HepG2 (cell line): Measurements from ENCODE around the gene MAOB.

Source experiments
- CHD2 ChIP-seq: IDR thresholded peaks from 2 replicates; pipeline ENCODE4 v1.6.1; 2011; ENCODE audit warnings: low read depth, low read length, improper control_type of control experiment
- EP300 ChIP-seq, 3 experiments: sonication (generic) in 1 of 3; formaldehyde crosslinking in 1 of 3; IDR thresholded peaks; 2 replicates each; pipeline versions ENCODE4 v1.5.1 to v1.6.1; 2011 to 2020; ENCODE audit warnings: low read depth in 2 of 3, low read length in 2 of 3, borderline replicate concordance in 1 of 3, improper control_type of control experiment in 1 of 3, mild to moderate bottlenecking in 1 of 3, missing genetic modification reagents in 1 of 3, moderate library complexity in 1 of 3
- EZH2 ChIP-seq: conservative IDR thresholded peaks from 2 replicates; pipeline ENCODE4 v1.6.1; 2012; ENCODE audit warnings: mild to moderate bottlenecking, low read depth, low read length, moderate library complexity
- HCFC1 ChIP-seq: fragments of 150-350 bp; IDR thresholded peaks from 2 replicates; pipeline ENCODE4 v1.6.1; 2014; ENCODE audit warnings: low read depth, low read length
- POLR2AphosphoS2 ChIP-seq: IDR thresholded peaks from 2 replicates; pipeline ENCODE4 v1.6.1; 2011; ENCODE audit warnings: low read depth, low read length, improper control_type of control experiment
- POLR2AphosphoS5 ChIP-seq: IDR thresholded peaks from 2 replicates; pipeline ENCODE4 v1.6.1; 2012; ENCODE audit warnings: low read depth, low read length
- ZNF235 ChIP-seq: sonication (generic); formaldehyde crosslinking; IDR thresholded peaks from 2 replicates; pipeline ENCODE4 v1.8.1; 2023; ENCODE audit warnings: mild to moderate bottlenecking, missing genetic modification reagents, borderline replicate concordance
- ZNF326 ChIP-seq: sonication (generic); formaldehyde crosslinking; IDR thresholded peaks from 2 replicates; pipeline ENCODE4 v1.4.0; 2020; ENCODE audit warnings: missing genetic modification reagents, borderline replicate concordance
- TF ChIP-seq, protein P1 (sequence below): sonication (generic); formaldehyde crosslinking; IDR thresholded peaks from 2 replicates; pipeline ENCODE4 v1.5.0; 2020; ENCODE audit warnings: mild to moderate bottlenecking, missing genetic modification reagents, moderate library complexity
- TF ChIP-seq, protein P2 (sequence below): sonication (generic); formaldehyde crosslinking; IDR thresholded peaks from 2 replicates; pipeline ENCODE4 v1.9.0; 2021; ENCODE audit warnings: missing genetic modification reagents, borderline replicate concordance
- TF ChIP-seq, protein P3 (sequence below): sonication (generic); formaldehyde crosslinking; IDR thresholded peaks from 2 replicates; pipeline ENCODE4 v1.8.1; 2023; ENCODE audit warnings: missing genetic modification reagents, mild to moderate bottlenecking, borderline replicate concordance

DNA sequence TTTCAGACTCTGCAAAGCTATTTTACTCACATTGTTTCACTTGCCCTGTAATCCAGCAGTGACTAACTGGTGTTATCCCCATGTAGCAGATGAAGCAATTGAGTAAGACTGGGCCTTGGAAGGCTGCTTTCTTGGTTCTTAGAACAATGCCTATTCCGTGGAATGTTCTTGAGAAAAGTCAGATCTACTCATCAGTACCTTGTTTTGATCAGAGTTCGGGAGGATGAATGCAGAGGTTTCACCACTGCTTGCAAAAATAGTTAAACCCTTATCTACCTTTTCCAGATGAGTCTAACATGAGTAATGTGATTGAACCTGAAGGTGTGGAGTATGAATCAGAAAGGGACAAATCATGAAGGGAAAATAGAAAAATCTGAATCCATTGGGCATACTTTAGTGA lies 1.8 kb downstream of the MAOB start:
- TF ChIP-seq HCFC1 (no peak), POLR2AphosphoS2 (no peak), EZH2 (no peak), ZNF326 (CRISPR knock-in tag) (no peak), POLR2AphosphoS5 (no peak), ZNF235 (CRISPR knock-in tag) (no peak), CHD2 (no peak), EP300 (IDR thresholded peaks at IDR 0.05; ENCODE audit: low read depth in 2 of 2, low read length in 2 of 2) (no peak), EP300 (CRISPR knock-in tag; IDR thresholded peaks at IDR 0.05; ENCODE audit: borderline replicate concordance) (no peak)
- TF ChIP-seq, protein P1, sequence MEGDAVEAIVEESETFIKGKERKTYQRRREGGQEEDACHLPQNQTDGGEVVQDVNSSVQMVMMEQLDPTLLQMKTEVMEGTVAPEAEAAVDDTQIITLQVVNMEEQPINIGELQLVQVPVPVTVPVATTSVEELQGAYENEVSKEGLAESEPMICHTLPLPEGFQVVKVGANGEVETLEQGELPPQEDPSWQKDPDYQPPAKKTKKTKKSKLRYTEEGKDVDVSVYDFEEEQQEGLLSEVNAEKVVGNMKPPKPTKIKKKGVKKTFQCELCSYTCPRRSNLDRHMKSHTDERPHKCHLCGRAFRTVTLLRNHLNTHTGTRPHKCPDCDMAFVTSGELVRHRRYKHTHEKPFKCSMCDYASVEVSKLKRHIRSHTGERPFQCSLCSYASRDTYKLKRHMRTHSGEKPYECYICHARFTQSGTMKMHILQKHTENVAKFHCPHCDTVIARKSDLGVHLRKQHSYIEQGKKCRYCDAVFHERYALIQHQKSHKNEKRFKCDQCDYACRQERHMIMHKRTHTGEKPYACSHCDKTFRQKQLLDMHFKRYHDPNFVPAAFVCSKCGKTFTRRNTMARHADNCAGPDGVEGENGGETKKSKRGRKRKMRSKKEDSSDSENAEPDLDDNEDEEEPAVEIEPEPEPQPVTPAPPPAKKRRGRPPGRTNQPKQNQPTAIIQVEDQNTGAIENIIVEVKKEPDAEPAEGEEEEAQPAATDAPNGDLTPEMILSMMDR (CRISPR knock-in tag): no peak
- TF ChIP-seq, protein P2, sequence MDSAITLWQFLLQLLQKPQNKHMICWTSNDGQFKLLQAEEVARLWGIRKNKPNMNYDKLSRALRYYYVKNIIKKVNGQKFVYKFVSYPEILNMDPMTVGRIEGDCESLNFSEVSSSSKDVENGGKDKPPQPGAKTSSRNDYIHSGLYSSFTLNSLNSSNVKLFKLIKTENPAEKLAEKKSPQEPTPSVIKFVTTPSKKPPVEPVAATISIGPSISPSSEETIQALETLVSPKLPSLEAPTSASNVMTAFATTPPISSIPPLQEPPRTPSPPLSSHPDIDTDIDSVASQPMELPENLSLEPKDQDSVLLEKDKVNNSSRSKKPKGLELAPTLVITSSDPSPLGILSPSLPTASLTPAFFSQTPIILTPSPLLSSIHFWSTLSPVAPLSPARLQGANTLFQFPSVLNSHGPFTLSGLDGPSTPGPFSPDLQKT (CRISPR knock-in tag): no peak
- TF ChIP-seq, protein P3, sequence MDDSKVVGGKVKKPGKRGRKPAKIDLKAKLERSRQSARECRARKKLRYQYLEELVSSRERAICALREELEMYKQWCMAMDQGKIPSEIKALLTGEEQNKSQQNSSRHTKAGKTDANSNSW: no peak
